ENCODE data around the gene PCDHB4. TPM values are rescaled to one million over a fixed set of nuclear protein-coding genes. Genes with fewer than 3 reads are reported as not detected.
"Not testable (repeated sequence)": the region's sequence is repeated elsewhere in the genome, so short reads cannot be mapped to it uniquely, and the experiment has no call there.

PCDHB4 gene
- polyA plus RNA-seq, 3 donors: not detected

GRCh38 chr5:141096586-141096985 is 25.0 kb upstream of the PCDHB4 start:
- H3K4me3 Mint-ChIP-seq; H3K79me2 ChIP-seq (ENCODE audit: insufficient read depth, low read length); H3K4me2 ChIP-seq (replicated peaks; ENCODE audit: extremely low read depth, low read length, poor library complexity, severe bottlenecking); H3K4me1 ChIP-seq (ENCODE audit: control insufficient read depth in 1 of 2, insufficient read depth in 2 of 2, low read length in 2 of 2); H2AFZ ChIP-seq (ENCODE audit: insufficient read depth, low read depth, low read length, poor library complexity, severe bottlenecking); H3K36me3 ChIP-seq (replicated peaks in 1 of 2; ENCODE audit: control insufficient read depth in 1 of 2, insufficient read depth in 2 of 2, low read length in 2 of 2); DNase-seq; H3K27ac ChIP-seq (ENCODE audit: low read depth in 1 of 2, low read length in 2 of 2); H3K9ac ChIP-seq (ENCODE audit: insufficient read depth, low read length, poor library complexity, severe bottlenecking); H3K36me3 Mint-ChIP-seq; intact Hi-C loops (cut with micrococcal nuclease); H3K27ac Mint-ChIP-seq; H3K4me1 Mint-ChIP-seq; H4K20me1 ChIP-seq (ENCODE audit: insufficient read depth, low read length); H3K4me3 ChIP-seq (replicated peaks in 1 of 3; ENCODE audit: low read depth in 2 of 3, low read length in 3 of 3): not testable (repeated sequence)
- H3K9me3 Mint-ChIP-seq: peaks cover 24 to 52% (median 46%) of the 10 kb centered on the region in 7 donors
- peaks cover 20 to 34% (median 24%) of the 10 kb centered on the region in 3 donors for H3K27me3 Mint-ChIP-seq (ENCODE audit: low read depth in 3 of 3)
- H3K27me3 ChIP-seq (ENCODE audit: control insufficient read depth in 2 of 2, insufficient read depth in 2 of 2, low read length in 2 of 2): peaks cover 0 to 29% of the 10 kb centered on the region in 2 donors
- peaks cover 27 to 43% of the 10 kb centered on the region in 2 donors for H3K9me3 ChIP-seq (replicated peaks in 1 of 2; ENCODE audit: control insufficient read depth in 1 of 2, insufficient read depth in 1 of 2, low read length in 2 of 2)
- WGBS (ENCODE audit: insufficient coverage): 43% methylated on average over 19 of the region's 38 CpGs

GRCh38 chr5:141100243-141100805 is 21.3 kb upstream of the PCDHB4 start, which contains the start of gene PCDHB3:
PCDHB3 (plus strand) TSS chr5:141100473; CDS start chr5:141100650, 177 bp downstream.
- Histone ChIP-seq H3K4me2 (replicated peaks; ENCODE audit: extremely low read depth, low read length, poor library complexity, severe bottlenecking) (no peak within 1 kb of the TSS), H3K27ac (ENCODE audit: low read depth in 1 of 2, low read length in 2 of 2) (no peak within 1 kb of the TSS), H3K27me3 (ENCODE audit: control insufficient read depth in 2 of 2, insufficient read depth in 2 of 2, low read length in 2 of 2) (peaks cover 0 to 14% of the 10 kb centered on the region in 2 donors), H3K9ac (ENCODE audit: insufficient read depth, low read length, poor library complexity, severe bottlenecking) (no peak within 1 kb of the TSS), H4K20me1 (ENCODE audit: insufficient read depth, low read length) (no peaks in the 10 kb centered on the region), H2AFZ (ENCODE audit: insufficient read depth, low read depth, low read length, poor library complexity, severe bottlenecking) (no peak within 1 kb of the TSS), H3K36me3 (replicated peaks in 1 of 2; ENCODE audit: control insufficient read depth in 1 of 2, insufficient read depth in 2 of 2, low read length in 2 of 2) (no peaks in the 10 kb centered on the region), H3K9me3 (replicated peaks in 1 of 2; ENCODE audit: control insufficient read depth in 1 of 2, insufficient read depth in 1 of 2, low read length in 2 of 2) (peaks cover 25 to 38% of the 10 kb centered on the region in 2 donors), H3K4me3 (replicated peaks in 1 of 3; ENCODE audit: low read depth in 2 of 3, low read length in 3 of 3) (no peak within 1 kb of the TSS), H3K4me1 (ENCODE audit: control insufficient read depth in 1 of 2, insufficient read depth in 2 of 2, low read length in 2 of 2) (no peaks in the 10 kb centered on the region), H3K79me2 (ENCODE audit: insufficient read depth, low read length) (no peaks in the 10 kb centered on the region)
- intact Hi-C loops (cut with micrococcal nuclease): no loop called here
- no peak for DNase-seq
- WGBS (ENCODE audit: insufficient coverage): 19% methylated on average over 16 of the region's 19 CpGs
- H3K9me3 Mint-ChIP-seq: peaks cover 18 to 47% (median 43%) of the 10 kb centered on the region in 7 donors
- H3K27me3 Mint-ChIP-seq (ENCODE audit: low read depth in 3 of 3): peaks cover 8 to 29% (median 18%) of the 10 kb centered on the region in 3 donors
- H3K4me1 Mint-ChIP-seq: no peaks in the 10 kb centered on the region
- H3K27ac Mint-ChIP-seq: no peak within 1 kb of the TSS
- H3K36me3 Mint-ChIP-seq: peaks cover 0 to 2% of the 10 kb centered on the region in 2 donors
- H3K4me3 Mint-ChIP-seq: no peak within 1 kb of the TSS
- no peak for TF ChIP-seq CTCF (IDR thresholded peaks at IDR 0.05)
